AG09309 (cell line): ENCODE results near the gene FOXJ3.
A peak's percentile ranks its signal among the peaks of the same experiment; 100 is the strongest.

Source experiments
- DNase-seq: peaks from one replicate; pipeline ENCODE4 v3.0.0-alpha.2; 2010; ENCODE audit warnings: low read depth
- H3K4me3 ChIP-seq: 2 replicates; pipeline ENCODE4 v1.5.1; 2011; ENCODE audit warnings: mild to moderate bottlenecking, low read depth, low read length, moderate library complexity; ENCODE audit not compliant: control insufficient read depth
- CTCF ChIP-seq: IDR thresholded peaks from 2 replicates; pipeline ENCODE4 v1.5.1; 2011; ENCODE audit warnings: mild to moderate bottlenecking, low read depth, low read length, inconsistent platforms; ENCODE audit not compliant: insufficient read depth, control insufficient read depth; ENCODE audit errors: missing control alignments

The FOXJ3 gene

GRCh38 chr1:42335809-42336518 is 929 bp upstream of the FOXJ3 start:
- H3K4me3 ChIP-seq, result peak overlapping the region; percentile 93
- DNase-seq, result no peak
- TF ChIP-seq CTCF, result no peak

- DNase-seq, result no peak
- TF ChIP-seq CTCF, result no peak
Observed at GRCh38 chr1:42334240-42335049, 590 bp downstream of the FOXJ3 start.

GRCh38 chr1:42333662-42334239 is 1.3 kb downstream of the FOXJ3 start:
- no peak for DNase-seq

More at GRCh38 chr1:42334240-42335049, 590 bp downstream of the FOXJ3 start:
- peak overlapping the region; percentile 93 for H3K4me3 ChIP-seq

GRCh38 chr1:42332877-42333276 is 2.2 kb downstream of the FOXJ3 start:
- DNase-seq, result no peak
- no peak for TF ChIP-seq CTCF
- no peak overlapping the region for H3K4me3 ChIP-seq

More at GRCh38 chr1:42333662-42334239, 1.3 kb downstream of the FOXJ3 start:
- H3K4me3 ChIP-seq, result peak overlapping the region; percentile 93
- no peak for TF ChIP-seq CTCF

- no peak for DNase-seq
- H3K4me3 ChIP-seq, result no peak overlapping the region
- no peak for TF ChIP-seq CTCF
Observed at GRCh38 chr1:42330215-42330614, 4.8 kb downstream of the FOXJ3 start.

- TF ChIP-seq CTCF, result no peak
- H3K4me3 ChIP-seq, result no peak overlapping the region
- DNase-seq, result no peak
Observed at GRCh38 chr1:42328916-42329496, 6.0 kb downstream of the FOXJ3 start.
